SK-N-SH (cell line): ENCODE data around the gene CRAT. TPM values are rescaled to one million over a fixed set of nuclear protein-coding genes. Genes with fewer than 3 reads are reported as not detected.

Source experiments
- CTCF ChIA-PET: fragments of 300-600, 350-600 bp; formaldehyde crosslinking; extraction: SDS; loops from one replicate; lab custom pipeline; 2021; lab: Yijun Ruan, JAX
- POLR2A ChIA-PET: fragments of 350-600 bp; sonication (Branson Sonifier 250); formaldehyde crosslinking; extraction: SDS; loops from one replicate; lab custom pipeline; 2020; ENCODE audit warnings: antibody characterized with exemption, inconsistent platforms; lab: Yijun Ruan, JAX
- DNase-seq: peaks from one replicate; pipeline ENCODE4 v3.0.0; 2012
- H2AFZ ChIP-seq: fragments of 200-600 bp; sonication (generic); 2 replicates; pipeline ENCODE4 v1.8.1; 2016; ENCODE audit warnings: antibody characterized with exemption, mild to moderate bottlenecking, low read depth
- H3F3A ChIP-seq: fragments of 200-600 bp; sonication (generic); replicated peaks from 2 replicates; pipeline ENCODE3; 2016; ENCODE audit warnings: antibody characterized with exemption, mild to moderate bottlenecking; ENCODE audit not compliant: insufficient read depth
- H3K27ac ChIP-seq, 2 experiments: fragments of 200-500 bp in 1 of 2; fragments of 200-600 bp in 1 of 2; sonication (Bioruptor generic) in 1 of 2; sonication (generic), shearing (Covaris generic) in 1 of 2; 2 replicates each; pipeline versions ENCODE4 v1.5.1 to v1.6.1; 2014 to 2016; ENCODE audit warnings: low read depth in 2 of 2, inconsistent platforms in 1 of 2, low read length in 1 of 2, mild to moderate bottlenecking in 1 of 2, mixed read lengths in 1 of 2
- H3K27me3 ChIP-seq: fragments of 200-600 bp; sonication (generic), shearing (Covaris generic); 2 replicates; pipeline ENCODE4 v1.6.1; 2016; ENCODE audit warnings: mixed run types; ENCODE audit not compliant: insufficient read depth
- H3K36me3 ChIP-seq, 2 experiments: fragments of 200-500 bp in 1 of 2; fragments of 200-600 bp in 1 of 2; sonication (Bioruptor generic) in 1 of 2; sonication (generic) in 1 of 2; replicated peaks in 1 of 2; 2 replicates each; pipeline versions ENCODE3 to v1.5.1; 2014 to 2016; ENCODE audit warnings: low read length in 1 of 2, mild to moderate bottlenecking in 1 of 2; ENCODE audit not compliant: insufficient read depth in 2 of 2, control insufficient read depth in 1 of 2
- H3K4me1 ChIP-seq, 2 experiments: fragments of 200-500 bp in 1 of 2; fragments of 200-600 bp in 1 of 2; sonication (Bioruptor generic) in 1 of 2; sonication (generic), shearing (Covaris generic) in 1 of 2; 2 replicates each; pipeline versions ENCODE4 v1.5.1 to v1.6.1; 2014 to 2016; ENCODE audit warnings: low read depth in 1 of 2, low read length in 1 of 2, mixed run types in 1 of 2; ENCODE audit not compliant: insufficient read depth in 2 of 2, control insufficient read depth in 1 of 2
- H3K4me2 ChIP-seq: fragments of 200-600 bp; sonication (generic), shearing (Covaris generic); 2 replicates; pipeline ENCODE4 v1.6.1; 2017; ENCODE audit warnings: mixed run types
- H3K4me3 ChIP-seq, 2 experiments: fragments of 200-500 bp in 1 of 2; fragments of 200-600 bp in 1 of 2; sonication (Bioruptor generic) in 1 of 2; sonication (generic), shearing (Covaris generic) in 1 of 2; 2 replicates each; pipeline versions ENCODE4 v1.5.1 to v1.8.1; 2014 to 2016; ENCODE audit warnings: low read depth in 2 of 2, inconsistent platforms in 1 of 2, low read length in 1 of 2, mild to moderate bottlenecking in 1 of 2, mixed read lengths in 1 of 2, moderate library complexity in 1 of 2
- H3K79me2 ChIP-seq: fragments of 200-600 bp; sonication (generic); 2 replicates; pipeline ENCODE4 v1.8.1; 2017; ENCODE audit warnings: mild to moderate bottlenecking; ENCODE audit not compliant: insufficient read depth
- H3K9ac ChIP-seq: fragments of 200-600 bp; sonication (generic); 2 replicates; pipeline ENCODE4 v1.6.1; 2017; ENCODE audit warnings: mixed run types
- H3K9me2 ChIP-seq: fragments of 200-600 bp; sonication (generic); 2 replicates; pipeline ENCODE4 v1.6.1; 2017; ENCODE audit warnings: mixed run types
- H3K9me3 ChIP-seq: fragments of 200-600 bp; sonication (generic); 2 replicates; pipeline ENCODE4 v1.6.1; 2017; ENCODE audit warnings: mixed run types, mild to moderate bottlenecking, moderate library complexity
- H4K20me1 ChIP-seq: fragments of 200-600 bp; sonication (generic); 2 replicates; pipeline ENCODE4 v1.6.1; 2017; ENCODE audit warnings: mild to moderate bottlenecking, mixed run types; ENCODE audit not compliant: insufficient read depth
- CTCF ChIP-seq: fragments of 200-600 bp; sonication (generic); IDR thresholded peaks from 2 replicates; pipeline ENCODE4 v1.6.1; 2017; ENCODE audit warnings: antibody characterized with exemption, mild to moderate bottlenecking, moderate library complexity
- EZH2phosphoT487 ChIP-seq: fragments of 200-600 bp; sonication (generic); IDR thresholded peaks from 2 replicates; pipeline ENCODE4 v1.6.1; 2017; ENCODE audit warnings: low read depth, mixed run types, mild to moderate bottlenecking, antibody characterized with exemption, moderate library complexity, borderline replicate concordance
- FOSL2 ChIP-seq: IDR thresholded peaks from 2 replicates; pipeline ENCODE4 v1.4.0; 2012; ENCODE audit warnings: low read depth, mild to moderate bottlenecking, moderate library complexity, borderline replicate concordance
- GATA2 ChIP-seq: sonication (generic); formaldehyde crosslinking; IDR thresholded peaks from 2 replicates; pipeline ENCODE4 v1.5.0; 2020; ENCODE audit warnings: mild to moderate bottlenecking, missing genetic modification reagents
- MEF2A ChIP-seq: IDR thresholded peaks from 2 replicates; pipeline ENCODE4 v1.4.0; 2012; ENCODE audit warnings: low read depth, borderline replicate concordance
- NRF1 ChIP-seq: IDR thresholded peaks from 2 replicates; pipeline ENCODE4 v1.6.1; 2012; ENCODE audit warnings: low read depth, mild to moderate bottlenecking, low read length
- PBX3 ChIP-seq: IDR thresholded peaks from 2 replicates; pipeline ENCODE4; 2012
- REST ChIP-seq: IDR thresholded peaks from 2 replicates; pipeline ENCODE4 v1.6.1; 2012; ENCODE audit warnings: mild to moderate bottlenecking, low read depth, low read length, moderate library complexity
- RXRA ChIP-seq: IDR thresholded peaks from 2 replicates; pipeline ENCODE4 v1.4.0; 2012; ENCODE audit warnings: low read depth, mild to moderate bottlenecking, borderline replicate concordance
- SIN3A ChIP-seq: IDR thresholded peaks from 2 replicates; pipeline ENCODE4 v1.6.1; 2012; ENCODE audit warnings: low read depth, mild to moderate bottlenecking, low read length, moderate library complexity, borderline replicate concordance
- SMC3 ChIP-seq: IDR thresholded peaks from 2 replicates; pipeline ENCODE4 v1.6.1; 2012; ENCODE audit warnings: low read depth, low read length, improper control_type of control experiment
- TEAD4 ChIP-seq: IDR thresholded peaks from 2 replicates; pipeline ENCODE4 v1.4.0; 2012; ENCODE audit warnings: mild to moderate bottlenecking, borderline replicate concordance; ENCODE audit not compliant: insufficient read depth
- USF1 ChIP-seq: IDR thresholded peaks from 2 replicates; pipeline ENCODE4 v1.4.0; 2012; ENCODE audit warnings: low read depth, borderline replicate concordance
- ZBTB33 ChIP-seq: IDR thresholded peaks from 2 replicates; pipeline ENCODE4 v1.4.0; 2012; ENCODE audit warnings: low read depth, borderline replicate concordance
- WGBS: methylation state at CpG from one replicate; pipeline ENCODE4 v1.1.6; 2017; ENCODE audit warnings: low lambda C conversion rate; 5-methylcytosine and 5-hydroxymethylcytosine counted together
- polyA plus RNA-seq, 3 experiments: library from polyadenylated mRNA; depleted of rRNA; stranded (reverse); fragments of >200 nt; gene quantifications; 2 replicates each; pipeline ENCODE4 v1.2.3, GENCODE V29; 2012

The CRAT gene
- polyA plus RNA-seq, 1 of the 3 experiments (the other 2 are of a cell fraction) = 44.5 TPM

GRCh38 chr9:129098328-129098727 lies 12.3 kb downstream of the CRAT start:
- WGBS = 89% methylated on average over 4 of the region's 11 CpGs
- no peaks in the 10 kb centered on the region for H4K20me1 ChIP-seq
- no peaks in the 10 kb centered on the region for H3K27me3 ChIP-seq
- H3K9me3 ChIP-seq = no peaks in the 10 kb centered on the region
- DNase-seq = no peak
- no peak overlapping the region for H3K9ac ChIP-seq
- no peak overlapping the region for H2AFZ ChIP-seq
- H3K9me2 ChIP-seq = no peaks in the 10 kb centered on the region
- H3K79me2 ChIP-seq = no peaks in the 10 kb centered on the region
- H3F3A ChIP-seq = no peaks in the 10 kb centered on the region
- H3K4me3 ChIP-seq = no peak overlapping the region
- H3K27ac ChIP-seq = no peak overlapping the region
- CTCF ChIA-PET = no interaction called here
- H3K4me2 ChIP-seq = no peak overlapping the region
- H3K36me3 ChIP-seq = peaks cover 0 to 33% of the 10 kb centered on the region in 2 experiments
- no peaks in the 10 kb centered on the region; a peak in 1 of 4 replicates for H3K4me1 ChIP-seq
- TF ChIP-seq EZH2phosphoT487 (no peak), SIN3A (no peak), CTCF (no peak), REST (no peak), RXRA (no peak), FOSL2 (no peak), NRF1 (no peak), USF1 (no peak), SMC3 (no peak), GATA2 (CRISPR knock-in tag) (no peak), PBX3 (no peak), MEF2A (no peak), ZBTB33 (no peak), TEAD4 (no peak)
- POLR2A ChIA-PET = no interaction called here
